ENCODE data around the gene HTT-AS. TPM values are rescaled to one million over a fixed set of nuclear protein-coding genes. Genes with fewer than 3 reads are reported as not detected.

HTT-AS gene
- polyA plus RNA-seq, 1 of the 3 experiments (the other 2 are of a cell fraction) = not detected

GRCh38 chr4:3107691-3108121, 33.4 kb upstream of the HTT-AS start:
- no peak overlapping the region for H3K4me3 ChIP-seq (ENCODE audit: low read depth in 2 of 2, low read length in 1 of 2)
- no peak overlapping the region for H2AFZ ChIP-seq (ENCODE audit: low read depth)
- peaks cover 15 to 49% of the 10 kb centered on the region in 2 experiments for H3K36me3 ChIP-seq (replicated peaks in 1 of 2; ENCODE audit: control insufficient read depth in 1 of 2, insufficient read depth in 2 of 2, low read length in 1 of 2)
- no peaks in the 10 kb centered on the region for H3K27me3 ChIP-seq (ENCODE audit: insufficient read depth)
- WGBS (ENCODE audit: low lambda C conversion rate) = 92% methylated on average over 6 of the region's 6 CpGs
- peaks cover 3 to 27% of the 10 kb centered on the region in 2 experiments; a peak in 3 of 4 replicates for H3K4me1 ChIP-seq (ENCODE audit: control insufficient read depth in 1 of 2, insufficient read depth in 2 of 2, low read depth in 1 of 2, low read length in 1 of 2)
- H3F3A ChIP-seq (replicated peaks; ENCODE audit: insufficient read depth) = peaks cover 18% of the 10 kb centered on the region
- H3K27ac ChIP-seq (ENCODE audit: low read depth in 2 of 2, low read length in 1 of 2) = peak overlapping the region in 1 of 2 experiments; percentile 55; a peak in 2 of 4 replicates
- no peaks in the 10 kb centered on the region for H3K9me3 ChIP-seq
- no peaks in the 10 kb centered on the region for H3K9me2 ChIP-seq
- no peak for DNase-seq
- H4K20me1 ChIP-seq (ENCODE audit: insufficient read depth) = no peaks in the 10 kb centered on the region
- no peak for TF ChIP-seq EP300 (IDR thresholded peaks at IDR 0.05; ENCODE audit: borderline replicate concordance in 1 of 2, low read depth in 1 of 2, low read length in 1 of 2)
- TF ChIP-seq TEAD4 (IDR thresholded peaks at IDR 0.05; ENCODE audit: borderline replicate concordance, insufficient read depth) = no peak
- TF ChIP-seq SMC3 (IDR thresholded peaks at IDR 0.05; ENCODE audit: low read depth, low read length) = no peak
- TF ChIP-seq NRF1 (IDR thresholded peaks at IDR 0.05; ENCODE audit: low read depth, low read length) = no peak
- TF ChIP-seq FOXM1 (IDR thresholded peaks at IDR 0.05; ENCODE audit: low read depth) = no peak
- TF ChIP-seq RFX5 (IDR thresholded peaks at IDR 0.05; ENCODE audit: low read length) = no peak
- TF ChIP-seq FOSL2 (IDR thresholded peaks at IDR 0.05; ENCODE audit: borderline replicate concordance, low read depth) = no peak
- no peak for TF ChIP-seq NFIC (IDR thresholded peaks at IDR 0.05; ENCODE audit: borderline replicate concordance)
- no peak for TF ChIP-seq MEF2A (IDR thresholded peaks at IDR 0.05; ENCODE audit: borderline replicate concordance, low read depth)
- no peak for TF ChIP-seq TCF12 (IDR thresholded peaks at IDR 0.05)
- no peak for TF ChIP-seq RXRA (IDR thresholded peaks at IDR 0.05; ENCODE audit: borderline replicate concordance, low read depth)
- no peak for TF ChIP-seq GABPA (IDR thresholded peaks at IDR 0.05; ENCODE audit: low read depth)
- TF ChIP-seq, protein P1, sequence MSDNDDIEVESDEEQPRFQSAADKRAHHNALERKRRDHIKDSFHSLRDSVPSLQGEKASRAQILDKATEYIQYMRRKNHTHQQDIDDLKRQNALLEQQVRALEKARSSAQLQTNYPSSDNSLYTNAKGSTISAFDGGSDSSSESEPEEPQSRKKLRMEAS (IDR thresholded peaks at IDR 0.05; ENCODE audit: low read depth) = no peak
- no peak for TF ChIP-seq ZBTB33 (IDR thresholded peaks at IDR 0.05; ENCODE audit: borderline replicate concordance, low read depth)
- no peak for TF ChIP-seq MXI1 (IDR thresholded peaks at IDR 0.05; ENCODE audit: low read depth, low read length)
- no peak for TF ChIP-seq USF1 (IDR thresholded peaks at IDR 0.05; ENCODE audit: borderline replicate concordance, low read depth)
- TF ChIP-seq, protein P2, sequence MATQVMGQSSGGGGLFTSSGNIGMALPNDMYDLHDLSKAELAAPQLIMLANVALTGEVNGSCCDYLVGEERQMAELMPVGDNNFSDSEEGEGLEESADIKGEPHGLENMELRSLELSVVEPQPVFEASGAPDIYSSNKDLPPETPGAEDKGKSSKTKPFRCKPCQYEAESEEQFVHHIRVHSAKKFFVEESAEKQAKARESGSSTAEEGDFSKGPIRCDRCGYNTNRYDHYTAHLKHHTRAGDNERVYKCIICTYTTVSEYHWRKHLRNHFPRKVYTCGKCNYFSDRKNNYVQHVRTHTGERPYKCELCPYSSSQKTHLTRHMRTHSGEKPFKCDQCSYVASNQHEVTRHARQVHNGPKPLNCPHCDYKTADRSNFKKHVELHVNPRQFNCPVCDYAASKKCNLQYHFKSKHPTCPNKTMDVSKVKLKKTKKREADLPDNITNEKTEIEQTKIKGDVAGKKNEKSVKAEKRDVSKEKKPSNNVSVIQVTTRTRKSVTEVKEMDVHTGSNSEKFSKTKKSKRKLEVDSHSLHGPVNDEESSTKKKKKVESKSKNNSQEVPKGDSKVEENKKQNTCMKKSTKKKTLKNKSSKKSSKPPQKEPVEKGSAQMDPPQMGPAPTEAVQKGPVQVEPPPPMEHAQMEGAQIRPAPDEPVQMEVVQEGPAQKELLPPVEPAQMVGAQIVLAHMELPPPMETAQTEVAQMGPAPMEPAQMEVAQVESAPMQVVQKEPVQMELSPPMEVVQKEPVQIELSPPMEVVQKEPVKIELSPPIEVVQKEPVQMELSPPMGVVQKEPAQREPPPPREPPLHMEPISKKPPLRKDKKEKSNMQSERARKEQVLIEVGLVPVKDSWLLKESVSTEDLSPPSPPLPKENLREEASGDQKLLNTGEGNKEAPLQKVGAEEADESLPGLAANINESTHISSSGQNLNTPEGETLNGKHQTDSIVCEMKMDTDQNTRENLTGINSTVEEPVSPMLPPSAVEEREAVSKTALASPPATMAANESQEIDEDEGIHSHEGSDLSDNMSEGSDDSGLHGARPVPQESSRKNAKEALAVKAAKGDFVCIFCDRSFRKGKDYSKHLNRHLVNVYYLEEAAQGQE (IDR thresholded peaks at IDR 0.05; ENCODE audit: low read depth, low read length) = no peak
- H3K79me2 ChIP-seq (ENCODE audit: insufficient read depth) = peaks cover 24% of the 10 kb centered on the region; the same call in 1 of the 2 replicates
- no peak overlapping the region for H3K9ac ChIP-seq
- ChIA-PET CTCF (interaction anchor here (0.6 to 3.6 kb wide), 26 partner anchors 8 to 392 kb away, joined by 3 to 34 read pairs (median 4); no protein-coding TSS in a partner anchor), POLR2A (no interaction called here)
- peak overlapping the region; percentile 37; the same call in 1 of the 2 replicates for H3K4me2 ChIP-seq
